Peyer's patch (tissue), 4 donors: ENCODE data around the gene UBL4B. TPM values are rescaled to one million over a fixed set of nuclear protein-coding genes. Genes with fewer than 3 reads are reported as not detected.
A peak's percentile ranks its signal among the peaks of the same experiment; 100 is the strongest.

Experiments
- DNase-seq, 3 donors: peaks; one replicate each; pipeline ENCODE4 v3.0.0-alpha.2; 2017 to 2019
- H3K27ac ChIP-seq, 4 donors: fragments of 200-600 bp; sonication (generic); one replicate each; pipeline ENCODE4 v1.5.1; 2016 to 2019
- H3K27me3 ChIP-seq, 2 donors: fragments of 200-600 bp; sonication (generic); one replicate each; pipeline ENCODE4 v1.5.1; 2019
- H3K36me3 ChIP-seq, 3 donors: fragments of 200-600 bp; sonication (generic); one replicate each; pipeline ENCODE4 v1.5.1; 2016 to 2019
- H3K4me1 ChIP-seq, 4 donors: fragments of 200-600 bp; sonication (generic); one replicate each; pipeline ENCODE4 v1.5.1; 2016 to 2019
- H3K4me3 ChIP-seq, 4 donors: fragments of 200-600 bp; sonication (generic); 1 replicate in 3 of 4; 2 replicates in 1 of 4; pipeline ENCODE4 v1.5.1; 2016 to 2019; ENCODE audit warnings: mild to moderate bottlenecking in 1 of 4
- H3K9me3 ChIP-seq, 4 donors: fragments of 200-600 bp; sonication (generic); one replicate each; pipeline ENCODE4 v1.5.1; 2016 to 2019; ENCODE audit warnings: mild to moderate bottlenecking in 1 of 4
- POLR2A ChIP-seq, 2 donors: fragments of 450-650 bp; IDR thresholded peaks; one replicate each; pipeline ENCODE4 v1.5.1; 2017; ENCODE audit warnings: antibody characterized with exemption in 2 of 2, mild to moderate bottlenecking in 2 of 2, moderate library complexity in 2 of 2
- total RNA-seq, 4 donors: library from RNA; depleted of rRNA; stranded (reverse); fragments of >200 nt; gene quantifications; one replicate each; pipeline ENCODE4 v1.1.0, GENCODE V29; 2016
- TF ChIP-seq, protein P1 (sequence below), 6 experiments: fragments of 450-650 bp in 4 of 6; fragments of 200-600 bp in 2 of 6; sonication (generic) in 1 of 6; IDR thresholded peaks; one replicate each; pipeline ENCODE4 v1.5.1; 2017 to 2019; ENCODE audit warnings: antibody characterized with exemption in 6 of 6, mild to moderate bottlenecking in 3 of 6, moderate library complexity in 1 of 6

Gene UBL4B
- total RNA-seq, 4 donors from 2014 or later = not detected

- DNase-seq = no peak
- H3K27me3 ChIP-seq = peaks cover 0 to 9% of the 10 kb centered on the region in 2 donors
These were observed 21.9 kb downstream of the UBL4B start for GRCh38 chr1:110134050-110134595.

GRCh38 chr1:110135246-110135645 is 23.0 kb downstream of the UBL4B start:
- Histone ChIP-seq H3K27me3 (peaks cover 0 to 3% of the 10 kb centered on the region in 2 donors), H3K36me3 (no peaks in the 10 kb centered on the region), H3K4me3 (no peak overlapping the region), H3K4me1 (peaks cover 0 to 3% (median 0%) of the 10 kb centered on the region in 4 donors), H3K27ac (no peak overlapping the region), H3K9me3 (no peaks in the 10 kb centered on the region)
- no peak for TF ChIP-seq POLR2A (IDR thresholded peaks at IDR 0.05)
- TF ChIP-seq, protein P1, sequence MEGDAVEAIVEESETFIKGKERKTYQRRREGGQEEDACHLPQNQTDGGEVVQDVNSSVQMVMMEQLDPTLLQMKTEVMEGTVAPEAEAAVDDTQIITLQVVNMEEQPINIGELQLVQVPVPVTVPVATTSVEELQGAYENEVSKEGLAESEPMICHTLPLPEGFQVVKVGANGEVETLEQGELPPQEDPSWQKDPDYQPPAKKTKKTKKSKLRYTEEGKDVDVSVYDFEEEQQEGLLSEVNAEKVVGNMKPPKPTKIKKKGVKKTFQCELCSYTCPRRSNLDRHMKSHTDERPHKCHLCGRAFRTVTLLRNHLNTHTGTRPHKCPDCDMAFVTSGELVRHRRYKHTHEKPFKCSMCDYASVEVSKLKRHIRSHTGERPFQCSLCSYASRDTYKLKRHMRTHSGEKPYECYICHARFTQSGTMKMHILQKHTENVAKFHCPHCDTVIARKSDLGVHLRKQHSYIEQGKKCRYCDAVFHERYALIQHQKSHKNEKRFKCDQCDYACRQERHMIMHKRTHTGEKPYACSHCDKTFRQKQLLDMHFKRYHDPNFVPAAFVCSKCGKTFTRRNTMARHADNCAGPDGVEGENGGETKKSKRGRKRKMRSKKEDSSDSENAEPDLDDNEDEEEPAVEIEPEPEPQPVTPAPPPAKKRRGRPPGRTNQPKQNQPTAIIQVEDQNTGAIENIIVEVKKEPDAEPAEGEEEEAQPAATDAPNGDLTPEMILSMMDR (IDR thresholded peaks at IDR 0.05) = no peak
- no peak for DNase-seq

More at GRCh38 chr1:110134050-110134595, 21.9 kb downstream of the UBL4B start:
- no peak overlapping the region for H3K27ac ChIP-seq
- TF ChIP-seq, protein P1 (IDR thresholded peaks at IDR 0.05) = no peak
- no peak for TF ChIP-seq POLR2A (IDR thresholded peaks at IDR 0.05)
- no peak overlapping the region for H3K4me3 ChIP-seq
- H3K36me3 ChIP-seq = no peaks in the 10 kb centered on the region
- peaks cover 0 to 7% (median 0%) of the 10 kb centered on the region in 4 donors for H3K4me1 ChIP-seq
- no peaks in the 10 kb centered on the region for H3K9me3 ChIP-seq

- no peak for TF ChIP-seq POLR2A (IDR thresholded peaks at IDR 0.05)
- TF ChIP-seq, protein P1 (IDR thresholded peaks at IDR 0.05) = no peak
- Histone ChIP-seq H3K36me3 (no peaks in the 10 kb centered on the region), H3K4me1 (no peaks in the 10 kb centered on the region), H3K4me3 (no peak overlapping the region), H3K27me3 (no peaks in the 10 kb centered on the region), H3K27ac (no peak overlapping the region), H3K9me3 (no peaks in the 10 kb centered on the region)
- DNase-seq = no peak
These were observed 23.4 kb downstream of the UBL4B start for GRCh38 chr1:110135666-110136065.

- peak in 1 of 3 donors; percentile 22 for DNase-seq
- Histone ChIP-seq H3K4me1 (no peaks in the 10 kb centered on the region), H3K27me3 (no peaks in the 10 kb centered on the region), H3K9me3 (no peaks in the 10 kb centered on the region), H3K36me3 (no peaks in the 10 kb centered on the region), H3K4me3 (no peak overlapping the region), H3K27ac (no peak overlapping the region)
- TF ChIP-seq POLR2A (IDR thresholded peaks at IDR 0.05) = no peak
- TF ChIP-seq, protein P1 (IDR thresholded peaks at IDR 0.05) = no peak
These were observed 24.7 kb downstream of the UBL4B start for GRCh38 chr1:110136911-110137310.

- Histone ChIP-seq H3K36me3 (no peaks in the 10 kb centered on the region), H3K27me3 (no peaks in the 10 kb centered on the region), H3K27ac (no peak overlapping the region), H3K4me3 (no peak overlapping the region), H3K4me1 (no peaks in the 10 kb centered on the region), H3K9me3 (no peaks in the 10 kb centered on the region)
- TF ChIP-seq POLR2A (IDR thresholded peaks at IDR 0.05) = no peak
- TF ChIP-seq, protein P1 (IDR thresholded peaks at IDR 0.05) = no peak
- DNase-seq = no peak
These were observed 26.7 kb downstream of the UBL4B start for GRCh38 chr1:110138956-110139355.

DNA sequence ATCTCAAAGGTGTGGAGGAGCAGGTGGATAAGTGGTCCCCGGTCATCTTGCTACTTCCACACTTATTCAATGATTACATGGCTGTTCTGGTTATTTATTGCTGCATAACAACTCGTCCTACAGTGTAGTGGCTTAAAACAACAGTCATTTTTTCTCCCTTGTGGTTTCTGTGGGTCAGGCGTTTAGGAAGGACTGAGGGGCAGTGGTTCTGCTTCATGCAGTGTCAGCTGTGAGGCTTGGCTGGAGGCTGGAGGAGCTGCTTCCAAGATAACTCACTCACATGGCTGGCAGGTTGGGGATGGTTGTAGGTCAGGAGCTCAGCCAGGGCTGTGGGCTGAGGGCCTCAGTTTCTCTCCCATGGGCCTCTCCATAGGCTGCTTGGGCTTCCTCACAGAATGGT is 32.1 kb downstream of the UBL4B start:
- Histone ChIP-seq H3K4me3 (no peak overlapping the region), H3K27ac (no peak overlapping the region), H3K4me1 (no peaks in the 10 kb centered on the region), H3K27me3 (no peaks in the 10 kb centered on the region), H3K36me3 (no peaks in the 10 kb centered on the region), H3K9me3 (no peaks in the 10 kb centered on the region)
- TF ChIP-seq POLR2A (IDR thresholded peaks at IDR 0.05) = no peak
- TF ChIP-seq, protein P1 (IDR thresholded peaks at IDR 0.05) = no peak
- DNase-seq = no peak
